Ectodermal cell (in vitro differentiated cells): ENCODE data around the gene UCP3. TPM values are rescaled to one million over a fixed set of nuclear protein-coding genes. Genes with fewer than 3 reads are reported as not detected.

ENCODE experiments used
- H3K27ac ChIP-seq: 2 replicates; pipeline ENCODE4 v1.7.0; 2013; ENCODE audit warnings: mild to moderate bottlenecking, low read depth, low read length; ENCODE audit not compliant: insufficient read depth, poor library complexity, severe bottlenecking
- H3K27me3 ChIP-seq: 2 replicates; pipeline ENCODE4 v1.7.0; 2013; ENCODE audit warnings: mild to moderate bottlenecking, low read length; ENCODE audit not compliant: insufficient read depth, control insufficient read depth, poor library complexity, severe bottlenecking
- H3K36me3 ChIP-seq: one replicate; pipeline ENCODE4 v1.7.0; 2013; ENCODE audit warnings: low read length; ENCODE audit not compliant: control insufficient read depth, insufficient read depth
- H3K4me1 ChIP-seq: one replicate; pipeline ENCODE4 v1.7.0; 2013; ENCODE audit warnings: low read length; ENCODE audit not compliant: control insufficient read depth, insufficient read depth
- H3K4me3 ChIP-seq: 2 replicates; pipeline ENCODE4 v1.7.0; 2013; ENCODE audit warnings: low read depth, low read length, control low read depth; ENCODE audit not compliant: insufficient read depth
- H3K9me3 ChIP-seq: 2 replicates; pipeline ENCODE4 v1.7.0; 2013; ENCODE audit warnings: mild to moderate bottlenecking, low read length, moderate library complexity; ENCODE audit not compliant: control insufficient read depth
- WGBS, 2 experiments: methylation state at CpG; one replicate each; pipeline ENCODE4 v1.1.7; 2013; ENCODE audit warnings: missing lambda C conversion rate in 2 of 2; 5-methylcytosine and 5-hydroxymethylcytosine counted together
- polyA plus RNA-seq, 4 experiments: library from polyadenylated mRNA; stranded (reverse); fragments of 50-300 nt; gene quantifications; one replicate each; pipeline ENCODE4 v1.2.3, GENCODE V29; 2013

The UCP3 gene
- 0.48 TPM for polyA plus RNA-seq (2013, experiment 1 of 4)
- polyA plus RNA-seq (2013, experiment 2 of 4), result 1.1 TPM
- polyA plus RNA-seq (2013, experiment 3 of 4), result 0.80 TPM
- polyA plus RNA-seq (2013, experiment 4 of 4), result 0.73 TPM

GRCh38 chr11:74008373-74009229, at the start of gene UCP3:
UCP3 (minus strand) TSS chr11:74009085; CDS start chr11:74007042, 2,043 bp downstream.
- H3K9me3 ChIP-seq, result no peaks in the 10 kb centered on the region
- WGBS, 2 experiments, result 81 to 82% methylated on average over 9 of the region's 9 CpGs
- no peaks in the 10 kb centered on the region for H3K27me3 ChIP-seq
- no peaks in the 10 kb centered on the region for H3K4me1 ChIP-seq
- no peak within 1 kb of the TSS for H3K4me3 ChIP-seq
- H3K36me3 ChIP-seq, result no peaks in the 10 kb centered on the region
- no peak within 1 kb of the TSS for H3K27ac ChIP-seq

GRCh38 chr11:74057249-74058151, 48.6 kb upstream of the UCP3 start:
- Histone ChIP-seq H3K27me3 (no peaks in the 10 kb centered on the region), H3K36me3 (no peaks in the 10 kb centered on the region), H3K27ac (no peak overlapping the region), H3K4me3 (no peak overlapping the region), H3K4me1 (no peaks in the 10 kb centered on the region), H3K9me3 (no peaks in the 10 kb centered on the region)
- WGBS, 2 experiments, result 95% methylated on average over 8 of the region's 8 CpGs

GRCh38 chr11:74055938-74056337, 47.1 kb upstream of the UCP3 start:
- Histone ChIP-seq H3K27me3 (no peaks in the 10 kb centered on the region), H3K27ac (peak overlapping the region; percentile 44)

GRCh38 chr11:74050465-74050864, 41.6 kb upstream of the UCP3 start:
- Histone ChIP-seq H3K4me3 (no peak overlapping the region), H3K27me3 (no peaks in the 10 kb centered on the region), H3K4me1 (no peaks in the 10 kb centered on the region), H3K27ac (no peak overlapping the region), H3K36me3 (peaks cover 4% of the 10 kb centered on the region), H3K9me3 (no peaks in the 10 kb centered on the region)
- 94 to 97% methylated on average over 3 of the region's 3 CpGs for WGBS, 2 experiments

More at GRCh38 chr11:74055938-74056337, 47.1 kb upstream of the UCP3 start:
- Histone ChIP-seq H3K36me3 (no peaks in the 10 kb centered on the region), H3K9me3 (no peaks in the 10 kb centered on the region), H3K4me3 (no peak overlapping the region), H3K4me1 (no peaks in the 10 kb centered on the region)

GRCh38 chr11:74048993-74049392, 40.1 kb upstream of the UCP3 start:
- WGBS, 2 experiments, result 95 to 98% methylated on average over 4 of the region's 5 CpGs
- H3K27me3 ChIP-seq, result no peaks in the 10 kb centered on the region
- no peaks in the 10 kb centered on the region for H3K9me3 ChIP-seq
- no peak overlapping the region for H3K4me3 ChIP-seq
- H3K36me3 ChIP-seq, result peaks cover 4% of the 10 kb centered on the region
- H3K27ac ChIP-seq, result no peak overlapping the region
- no peaks in the 10 kb centered on the region for H3K4me1 ChIP-seq

GRCh38 chr11:74044538-74044937, 35.7 kb upstream of the UCP3 start:
- no peaks in the 10 kb centered on the region for H3K27me3 ChIP-seq
- no peak overlapping the region for H3K4me3 ChIP-seq
- no peaks in the 10 kb centered on the region for H3K9me3 ChIP-seq
- H3K4me1 ChIP-seq, result no peaks in the 10 kb centered on the region
- no peak overlapping the region for H3K27ac ChIP-seq
- peaks cover 4% of the 10 kb centered on the region for H3K36me3 ChIP-seq
- 57 to 62% methylated on average over 2 of the region's 2 CpGs for WGBS, 2 experiments

- Histone ChIP-seq H3K4me3 (no peak overlapping the region), H3K27me3 (no peaks in the 10 kb centered on the region), H3K36me3 (peaks cover 4% of the 10 kb centered on the region), H3K9me3 (no peaks in the 10 kb centered on the region), H3K4me1 (no peaks in the 10 kb centered on the region), H3K27ac (no peak overlapping the region)
- WGBS, 2 experiments, result 100% methylated on average over 1 of the region's 1 CpG
Measured at GRCh38 chr11:74043450-74043849, 34.6 kb upstream of the UCP3 start.

GRCh38 chr11:74037309-74037708, 28.4 kb upstream of the UCP3 start:
- no peaks in the 10 kb centered on the region for H3K9me3 ChIP-seq
- H3K36me3 ChIP-seq, result peaks cover 20% of the 10 kb centered on the region
- H3K27me3 ChIP-seq, result no peaks in the 10 kb centered on the region
- WGBS, 2 experiments, result 86 to 96% methylated on average over 4 of the region's 4 CpGs
- no peak overlapping the region for H3K27ac ChIP-seq
- no peak overlapping the region for H3K4me3 ChIP-seq
- no peaks in the 10 kb centered on the region for H3K4me1 ChIP-seq

GRCh38 chr11:74035264-74035663, 26.4 kb upstream of the UCP3 start:
- Histone ChIP-seq H3K4me1 (no peaks in the 10 kb centered on the region), H3K9me3 (no peaks in the 10 kb centered on the region), H3K36me3 (peaks cover 20% of the 10 kb centered on the region), H3K4me3 (no peak overlapping the region), H3K27me3 (no peaks in the 10 kb centered on the region), H3K27ac (no peak overlapping the region)
- WGBS, 2 experiments, result 95 to 100% methylated on average over 1 of the region's 1 CpG

GRCh38 chr11:74033046-74033445, 24.2 kb upstream of the UCP3 start:
- Histone ChIP-seq H3K27me3 (no peaks in the 10 kb centered on the region), H3K4me1 (no peaks in the 10 kb centered on the region), H3K36me3 (peaks cover 20% of the 10 kb centered on the region), H3K9me3 (no peaks in the 10 kb centered on the region), H3K4me3 (no peak overlapping the region), H3K27ac (no peak overlapping the region)
- 95% methylated on average over 3 of the region's 3 CpGs for WGBS, 2 experiments
